Osteoblast (primary cell): ENCODE data around the gene NIT1. TPM values are rescaled to one million over a fixed set of nuclear protein-coding genes. Genes with fewer than 3 reads are reported as not detected.

Experiments used
- DNase-seq: peaks from one replicate; pipeline ENCODE4 v3.0.0; 2011; ENCODE audit warnings: low spot score, mixed read lengths; ENCODE audit not compliant: insufficient read length; ENCODE audit errors: missing footprints
- H2AFZ ChIP-seq: 2 replicates; pipeline ENCODE4 v1.6.0; 2011; ENCODE audit warnings: mild to moderate bottlenecking, low read length
- H3K27ac ChIP-seq: 2 replicates; pipeline ENCODE4 v1.5.1; 2011; ENCODE audit warnings: mild to moderate bottlenecking, low read depth, low read length, moderate library complexity
- H3K27me3 ChIP-seq: 2 replicates; pipeline ENCODE4 v1.6.0; 2012; ENCODE audit warnings: mild to moderate bottlenecking, control low read depth, inconsistent platforms, low read length, moderate library complexity; ENCODE audit not compliant: insufficient read depth
- H3K36me3 ChIP-seq: 2 replicates; pipeline ENCODE4 v1.5.1; 2011; ENCODE audit warnings: mild to moderate bottlenecking, low read length, control low read depth, moderate library complexity; ENCODE audit not compliant: insufficient read depth
- H3K4me1 ChIP-seq: 2 replicates; pipeline ENCODE4 v1.5.1; 2011; ENCODE audit warnings: mild to moderate bottlenecking, low read length, control low read depth, moderate library complexity; ENCODE audit not compliant: insufficient read depth
- H3K4me2 ChIP-seq: 2 replicates; pipeline ENCODE4 v1.6.0; 2011; ENCODE audit warnings: mild to moderate bottlenecking, low read length; ENCODE audit not compliant: insufficient read depth
- H3K4me3 ChIP-seq: fragments of 200-600 bp; sonication (generic); 3 replicates; pipeline ENCODE4 v1.5.1; 2012; ENCODE audit warnings: mild to moderate bottlenecking, low read length, inconsistent platforms; ENCODE audit not compliant: insufficient read depth
- H3K79me2 ChIP-seq: 2 replicates; pipeline ENCODE4 v1.6.0; 2012; ENCODE audit warnings: mild to moderate bottlenecking, low read length, control low read depth, inconsistent platforms; ENCODE audit not compliant: insufficient read depth
- H3K9me3 ChIP-seq: 2 replicates; pipeline ENCODE4 v1.5.1; 2011; ENCODE audit warnings: low read depth, low read length, control low read depth
- H4K20me1 ChIP-seq: 2 replicates; pipeline ENCODE4 v1.6.0; 2012; ENCODE audit warnings: mild to moderate bottlenecking, low read length, control low read depth; ENCODE audit not compliant: insufficient read depth
- total RNA-seq: library from RNA; depleted of rRNA; stranded (reverse); fragments of >200 nt; gene quantifications from 2 replicates; pipeline ENCODE4 v1.2.3, GENCODE V29; 2012
- TF ChIP-seq, protein P1 (sequence below): IDR thresholded peaks from 2 replicates; pipeline ENCODE4 v1.5.1; 2011; ENCODE audit warnings: mild to moderate bottlenecking, low read depth, low read length, moderate library complexity; ENCODE audit errors: extremely low read depth

NIT1 gene
- total RNA-seq, 1 donor, result 23.9 TPM

DNA sequence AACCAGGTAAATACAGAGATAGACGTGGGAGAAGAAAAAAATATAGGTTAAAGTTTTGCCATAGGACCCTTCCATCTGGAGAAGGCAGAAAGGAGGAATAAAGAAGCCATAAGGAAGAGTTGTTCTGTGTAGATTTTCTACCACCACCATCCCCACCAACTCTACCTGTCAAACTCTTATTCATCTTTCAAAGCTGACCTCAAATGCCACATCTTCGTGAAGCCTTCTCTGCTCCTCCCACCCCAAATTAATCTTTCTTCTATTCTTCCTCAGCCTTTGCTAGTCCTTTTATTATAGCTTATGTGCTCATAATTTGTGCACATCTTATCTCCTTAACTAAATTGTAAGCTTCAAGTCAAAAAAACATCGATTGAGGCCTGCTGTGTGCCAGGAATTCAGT, 27.3 kb upstream of the NIT1 start:
- TF ChIP-seq, protein P1, sequence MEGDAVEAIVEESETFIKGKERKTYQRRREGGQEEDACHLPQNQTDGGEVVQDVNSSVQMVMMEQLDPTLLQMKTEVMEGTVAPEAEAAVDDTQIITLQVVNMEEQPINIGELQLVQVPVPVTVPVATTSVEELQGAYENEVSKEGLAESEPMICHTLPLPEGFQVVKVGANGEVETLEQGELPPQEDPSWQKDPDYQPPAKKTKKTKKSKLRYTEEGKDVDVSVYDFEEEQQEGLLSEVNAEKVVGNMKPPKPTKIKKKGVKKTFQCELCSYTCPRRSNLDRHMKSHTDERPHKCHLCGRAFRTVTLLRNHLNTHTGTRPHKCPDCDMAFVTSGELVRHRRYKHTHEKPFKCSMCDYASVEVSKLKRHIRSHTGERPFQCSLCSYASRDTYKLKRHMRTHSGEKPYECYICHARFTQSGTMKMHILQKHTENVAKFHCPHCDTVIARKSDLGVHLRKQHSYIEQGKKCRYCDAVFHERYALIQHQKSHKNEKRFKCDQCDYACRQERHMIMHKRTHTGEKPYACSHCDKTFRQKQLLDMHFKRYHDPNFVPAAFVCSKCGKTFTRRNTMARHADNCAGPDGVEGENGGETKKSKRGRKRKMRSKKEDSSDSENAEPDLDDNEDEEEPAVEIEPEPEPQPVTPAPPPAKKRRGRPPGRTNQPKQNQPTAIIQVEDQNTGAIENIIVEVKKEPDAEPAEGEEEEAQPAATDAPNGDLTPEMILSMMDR, result no peak

DNA sequence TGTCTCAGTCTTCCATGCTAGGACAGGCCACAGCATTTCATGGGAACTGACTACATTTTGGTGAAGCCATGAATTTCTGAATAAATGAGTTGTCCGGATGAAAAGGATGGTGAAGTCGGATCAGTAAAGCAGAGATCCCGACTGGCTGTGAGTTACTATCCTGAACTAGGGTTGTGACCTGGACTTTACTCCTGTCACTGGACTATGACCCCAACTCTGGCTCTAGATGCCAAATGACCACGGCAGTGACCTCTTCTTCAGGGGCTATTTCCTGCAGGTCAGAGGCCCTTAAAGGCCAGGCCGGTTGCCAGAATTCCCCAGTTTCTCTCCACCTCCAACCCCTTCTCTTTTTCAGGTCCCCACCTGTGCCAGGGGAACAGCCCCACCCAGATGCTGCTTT, 26.8 kb upstream of the NIT1 start:
- Histone ChIP-seq H3K4me1 (peaks cover 19% of the 10 kb centered on the region), H3K9me3 (no peaks in the 10 kb centered on the region), H3K4me3 (no peak overlapping the region), H2AFZ (no peak overlapping the region), H4K20me1 (no peaks in the 10 kb centered on the region), H3K4me2 (no peak overlapping the region), H3K79me2 (no peaks in the 10 kb centered on the region), H3K27ac (no peak overlapping the region), H3K36me3 (no peaks in the 10 kb centered on the region), H3K27me3 (no peaks in the 10 kb centered on the region)
- no peak for DNase-seq
- TF ChIP-seq, protein P1, result no peak

More for the DNA sequence above, 27.3 kb upstream of the NIT1 start:
- no peaks in the 10 kb centered on the region for H3K79me2 ChIP-seq
- no peak overlapping the region for H3K4me2 ChIP-seq
- H3K4me3 ChIP-seq, result no peak overlapping the region
- no peaks in the 10 kb centered on the region for H3K9me3 ChIP-seq
- H3K27ac ChIP-seq, result no peak overlapping the region
- no peaks in the 10 kb centered on the region for H3K27me3 ChIP-seq
- no peak overlapping the region for H2AFZ ChIP-seq
- no peaks in the 10 kb centered on the region for H3K36me3 ChIP-seq
- H3K4me1 ChIP-seq, result peaks cover 19% of the 10 kb centered on the region
- DNase-seq, result no peak
- H4K20me1 ChIP-seq, result no peaks in the 10 kb centered on the region

DNA sequence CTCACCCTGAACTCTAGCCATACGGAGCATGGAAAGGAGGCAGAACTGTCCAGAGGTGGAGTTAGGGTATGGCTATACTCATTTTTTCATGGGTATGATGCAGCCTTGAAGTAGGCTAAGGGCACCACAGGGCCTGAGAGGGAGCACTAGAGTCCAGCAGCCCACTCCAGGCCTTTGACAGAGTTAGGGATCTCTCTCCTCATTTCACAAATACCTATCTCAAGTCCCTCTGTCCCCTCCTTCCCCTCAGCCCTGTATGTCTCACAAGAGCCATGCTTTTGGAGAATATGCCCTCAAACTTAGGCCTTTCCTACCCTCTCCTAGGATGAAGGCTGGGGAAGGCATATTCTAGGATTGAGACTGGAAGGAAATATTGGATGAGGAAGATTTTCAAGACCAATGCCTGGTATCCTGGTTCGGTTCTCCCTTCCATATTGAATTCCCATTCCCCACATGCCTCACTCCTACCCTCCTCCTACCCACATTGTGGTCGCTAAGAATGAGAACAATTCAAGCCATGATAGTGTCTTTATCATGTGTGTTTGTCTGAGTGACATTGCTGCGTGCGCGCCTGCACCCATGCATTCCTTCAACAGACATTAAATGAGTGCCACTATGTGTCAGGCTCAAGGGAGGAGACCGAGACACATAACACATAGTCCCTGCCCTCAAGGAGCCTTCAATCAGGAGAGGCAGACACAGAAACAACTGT, 26.0 kb upstream of the NIT1 start:
- TF ChIP-seq, protein P1, result no peak
- no peaks in the 10 kb centered on the region for H3K36me3 ChIP-seq
- no peak overlapping the region for H2AFZ ChIP-seq
- no peaks in the 10 kb centered on the region for H3K79me2 ChIP-seq
- H3K27me3 ChIP-seq, result no peaks in the 10 kb centered on the region
- no peak overlapping the region for H3K4me3 ChIP-seq
- no peaks in the 10 kb centered on the region for H3K9me3 ChIP-seq
- peaks cover 19% of the 10 kb centered on the region for H3K4me1 ChIP-seq
- DNase-seq, result peak; percentile 83
- H3K27ac ChIP-seq, result no peak overlapping the region
- H4K20me1 ChIP-seq, result no peaks in the 10 kb centered on the region
- no peak overlapping the region for H3K4me2 ChIP-seq

DNA sequence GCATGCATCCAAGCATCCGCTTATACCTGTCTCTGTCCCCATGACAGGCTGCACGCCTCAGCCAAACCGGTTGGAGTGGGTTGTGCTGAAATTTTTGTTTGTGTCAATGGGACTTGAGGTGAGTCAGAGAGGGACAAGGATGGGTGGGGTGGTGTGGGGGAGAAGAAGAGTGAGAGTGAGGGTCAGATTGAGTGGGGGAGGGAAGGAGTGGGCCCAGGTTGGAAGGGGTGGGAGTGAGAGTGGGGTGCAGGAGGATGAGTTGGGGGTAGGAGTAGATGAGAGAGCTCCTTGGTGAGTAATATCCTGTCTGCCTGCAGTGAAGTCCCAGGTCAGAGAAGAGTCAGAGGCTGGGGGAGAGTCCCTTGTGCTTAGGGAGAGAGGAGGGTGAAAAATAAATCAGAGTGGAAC, 25.3 kb upstream of the NIT1 start:
- DNase-seq, result peak; percentile 91
- H3K36me3 ChIP-seq, result no peaks in the 10 kb centered on the region
- H3K4me2 ChIP-seq, result no peak overlapping the region
- peaks cover 23% of the 10 kb centered on the region for H3K4me1 ChIP-seq
- H4K20me1 ChIP-seq, result no peaks in the 10 kb centered on the region
- H3K79me2 ChIP-seq, result no peaks in the 10 kb centered on the region
- H3K4me3 ChIP-seq, result no peak overlapping the region
- TF ChIP-seq, protein P1, result no peak
- no peak overlapping the region for H2AFZ ChIP-seq
- no peaks in the 10 kb centered on the region for H3K27me3 ChIP-seq
- no peak overlapping the region for H3K27ac ChIP-seq
- H3K9me3 ChIP-seq, result no peaks in the 10 kb centered on the region
